Stimulated activated CD8-positive, alpha-beta memory T cell treated with anti-CD3 and anti-CD28 coated beads, Interleukin-15, amount 100 ng/mL, for 24 hours (primary cell): ENCODE measurements around the gene ZNF358.
A peak's percentile ranks its signal among the peaks of the same experiment; 100 is the strongest.

ENCODE experiments used
- DNase-seq: peaks from one replicate; pipeline ENCODE4 v3.0.0-alpha.2; 2020; ENCODE audit warnings: low read depth

Gene ZNF358

GRCh38 chr19:7520131-7521051 is 4.5 kb downstream of the ZNF358 start:
- no peak for DNase-seq

- DNase-seq = no peak
Measured at GRCh38 chr19:7521551-7522071, 5.7 kb downstream of the ZNF358 start.

- peak; percentile 99 for DNase-seq
Measured at GRCh38 chr19:7522072-7522922, 6.4 kb downstream of the ZNF358 start, which contains the start of gene MCOLN1. MCOLN1 (plus strand) TSS chr19:7522624; CDS start chr19:7522751, 127 bp downstream.

- no peak for DNase-seq
Measured at GRCh38 chr19:7522923-7523667, 7.2 kb downstream of the ZNF358 start.

- DNase-seq = no peak
Measured at GRCh38 chr19:7524523-7524922, 8.6 kb downstream of the ZNF358 start.

GRCh38 chr19:7524992-7525739 is 9.3 kb downstream of the ZNF358 start:
- DNase-seq = no peak

GRCh38 chr19:7526059-7526929 is 10.4 kb downstream of the ZNF358 start:
- no peak for DNase-seq

- DNase-seq = no peak
Measured at GRCh38 chr19:7527516-7528191, 11.8 kb downstream of the ZNF358 start.

- DNase-seq = no peak
Measured at GRCh38 chr19:7528192-7528519, 12.3 kb downstream of the ZNF358 start.

GRCh38 chr19:7528522-7529245 is 12.8 kb downstream of the ZNF358 start:
- no peak for DNase-seq

- no peak for DNase-seq
Measured at GRCh38 chr19:7529246-7529600, 13.3 kb downstream of the ZNF358 start.

GRCh38 chr19:7529610-7530490 is 13.9 kb downstream of the ZNF358 start:
- DNase-seq = no peak

- DNase-seq = no peak
Measured at GRCh38 chr19:7533281-7533885, 17.5 kb downstream of the ZNF358 start.

- peak; percentile 50 for DNase-seq
Measured at GRCh38 chr19:7533925-7534480, 18.1 kb downstream of the ZNF358 start.

- DNase-seq = no peak
Measured at GRCh38 chr19:7534531-7535046, 18.7 kb downstream of the ZNF358 start.

GRCh38 chr19:7535047-7535997 is 19.4 kb downstream of the ZNF358 start, which contains the start of gene PNPLA6:
PNPLA6 (plus strand) TSS chr19:7535717; CDS start chr19:7535789, 72 bp downstream.
- DNase-seq = peak; percentile 86
